Adipocyte (in vitro differentiated cells): Measurements from ENCODE around the gene EIF1B.

Experiments used
- DNase-seq: peaks from one replicate; pipeline ENCODE4 v3.0.0-alpha.2; 2015; ENCODE audit warnings: low read depth
- H3K27me3 ChIP-seq: replicated peaks from 2 replicates; pipeline ENCODE4 v1.7.0; 2013; ENCODE audit warnings: mild to moderate bottlenecking, low read length, moderate library complexity; ENCODE audit not compliant: control insufficient read depth, insufficient read depth
- H3K36me3 ChIP-seq: 2 replicates; pipeline ENCODE4 v1.7.0; 2013; ENCODE audit warnings: low read length, mild to moderate bottlenecking, moderate library complexity; ENCODE audit not compliant: control insufficient read depth, insufficient read depth, severe bottlenecking
- H3K4me1 ChIP-seq: 2 replicates; pipeline ENCODE4 v1.7.0; 2013; ENCODE audit warnings: mild to moderate bottlenecking, low read length, moderate library complexity; ENCODE audit not compliant: control insufficient read depth, insufficient read depth
- H3K4me3 ChIP-seq: 2 replicates; pipeline ENCODE4 v1.7.0; 2013; ENCODE audit warnings: mild to moderate bottlenecking, low read length, moderate library complexity
- H3K9ac ChIP-seq: 2 replicates; pipeline ENCODE4 v1.7.0; 2013; ENCODE audit warnings: mild to moderate bottlenecking, low read length, moderate library complexity
- H3K9me3 ChIP-seq: 2 replicates; pipeline ENCODE4 v1.7.0; 2013; ENCODE audit warnings: mild to moderate bottlenecking, low read length, moderate library complexity; ENCODE audit not compliant: control insufficient read depth

EIF1B gene

GRCh38 chr3:40355410-40355809 lies 45.9 kb downstream of the EIF1B start:
- H3K27me3 ChIP-seq, result no peaks in the 10 kb centered on the region
- H3K9ac ChIP-seq, result no peak overlapping the region
- peaks cover 8% of the 10 kb centered on the region for H3K4me1 ChIP-seq
- H3K9me3 ChIP-seq, result peaks cover 2% of the 10 kb centered on the region
- no peak for DNase-seq
- H3K36me3 ChIP-seq, result no peaks in the 10 kb centered on the region
- H3K4me3 ChIP-seq, result no peak overlapping the region

GRCh38 chr3:40358454-40358853 lies 48.9 kb downstream of the EIF1B start:
- no peak for DNase-seq

More at GRCh38 chr3:40358454-40358853, 48.9 kb downstream of the EIF1B start:
- H3K9ac ChIP-seq, result no peak overlapping the region
- no peaks in the 10 kb centered on the region for H3K27me3 ChIP-seq
- no peak overlapping the region for H3K4me3 ChIP-seq
- H3K4me1 ChIP-seq, result peaks cover 8% of the 10 kb centered on the region
- no peaks in the 10 kb centered on the region for H3K9me3 ChIP-seq
- H3K36me3 ChIP-seq, result no peaks in the 10 kb centered on the region
